ENCODE measurements around the gene JPH3.

The JPH3 gene

GRCh38 chr16:87602001-87602775 is at the start of gene JPH3:
TSS of gene JPH3 (plus strand) at chr16:87602508. CDS start at chr16:87603147, 639 bp downstream.
- DNase-seq (ENCODE audit: low read depth), result no peak

GRCh38 chr16:87552772-87553573 is 49.3 kb upstream of the JPH3 start:
- no peak for DNase-seq (ENCODE audit: low read depth)

- DNase-seq (ENCODE audit: low read depth), result no peak
Observed at GRCh38 chr16:87554754-87555427, 47.4 kb upstream of the JPH3 start.

GRCh38 chr16:87555647-87556046 is 46.7 kb upstream of the JPH3 start:
- no peak for DNase-seq (ENCODE audit: low read depth)

- no peak for DNase-seq (ENCODE audit: low read depth)
Observed at GRCh38 chr16:87556941-87557459, 45.3 kb upstream of the JPH3 start.

- no peak for DNase-seq (ENCODE audit: low read depth)
Observed at GRCh38 chr16:87558682-87559081, 43.6 kb upstream of the JPH3 start.

- DNase-seq (ENCODE audit: low read depth), result no peak
Observed at GRCh38 chr16:87559945-87560344, 42.4 kb upstream of the JPH3 start.

GRCh38 chr16:87560428-87561199 is 41.7 kb upstream of the JPH3 start:
- no peak for DNase-seq (ENCODE audit: low read depth)

- DNase-seq (ENCODE audit: low read depth), result no peak
Observed at GRCh38 chr16:87561200-87562105, 40.9 kb upstream of the JPH3 start.

- no peak for DNase-seq (ENCODE audit: low read depth)
Observed at GRCh38 chr16:87562201-87562600, 40.1 kb upstream of the JPH3 start.

GRCh38 chr16:87563022-87563421 is 39.3 kb upstream of the JPH3 start:
- no peak for DNase-seq (ENCODE audit: low read depth)

- DNase-seq (ENCODE audit: low read depth), result no peak
Observed at GRCh38 chr16:87563714-87564523, 38.4 kb upstream of the JPH3 start.

- no peak for DNase-seq (ENCODE audit: low read depth)
Observed at GRCh38 chr16:87564524-87564778, 37.9 kb upstream of the JPH3 start.

- DNase-seq (ENCODE audit: low read depth), result no peak
Observed at GRCh38 chr16:87569601-87570571, 32.4 kb upstream of the JPH3 start.

GRCh38 chr16:87570572-87570937 is 31.8 kb upstream of the JPH3 start:
- no peak for DNase-seq (ENCODE audit: low read depth)

GRCh38 chr16:87570938-87571867 is 31.1 kb upstream of the JPH3 start:
- DNase-seq (ENCODE audit: low read depth), result no peak

GRCh38 chr16:87571868-87572244 is 30.5 kb upstream of the JPH3 start:
- DNase-seq (ENCODE audit: low read depth), result no peak

- DNase-seq (ENCODE audit: low read depth), result no peak
Observed at GRCh38 chr16:87572959-87573358, 29.3 kb upstream of the JPH3 start.

Measured in non-pigmented ciliary epithelial cell (primary cell).